ENCODE results near the gene DSCAML1.

DNA sequence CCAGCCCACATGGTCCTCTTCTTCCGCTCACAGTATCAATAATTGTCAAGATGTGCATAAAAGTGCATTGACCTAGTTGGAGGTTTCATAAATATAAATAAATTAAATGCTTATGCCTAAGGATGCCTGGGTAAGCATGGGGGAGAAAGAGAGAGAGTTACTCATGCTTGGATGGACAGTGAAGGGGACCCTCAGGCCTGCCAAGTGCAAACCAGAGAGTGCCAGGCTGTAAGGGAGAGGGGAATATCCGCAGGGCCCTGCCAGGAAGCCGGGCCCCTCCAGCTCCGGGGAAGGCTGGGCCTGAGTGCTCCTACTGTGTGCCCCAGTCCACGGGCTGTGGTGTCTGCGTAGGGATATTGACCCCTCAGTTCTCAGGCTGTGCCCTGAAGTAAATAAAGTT, 214.6 kb downstream of the DSCAML1 start:
- TF ChIP-seq, protein P1, sequence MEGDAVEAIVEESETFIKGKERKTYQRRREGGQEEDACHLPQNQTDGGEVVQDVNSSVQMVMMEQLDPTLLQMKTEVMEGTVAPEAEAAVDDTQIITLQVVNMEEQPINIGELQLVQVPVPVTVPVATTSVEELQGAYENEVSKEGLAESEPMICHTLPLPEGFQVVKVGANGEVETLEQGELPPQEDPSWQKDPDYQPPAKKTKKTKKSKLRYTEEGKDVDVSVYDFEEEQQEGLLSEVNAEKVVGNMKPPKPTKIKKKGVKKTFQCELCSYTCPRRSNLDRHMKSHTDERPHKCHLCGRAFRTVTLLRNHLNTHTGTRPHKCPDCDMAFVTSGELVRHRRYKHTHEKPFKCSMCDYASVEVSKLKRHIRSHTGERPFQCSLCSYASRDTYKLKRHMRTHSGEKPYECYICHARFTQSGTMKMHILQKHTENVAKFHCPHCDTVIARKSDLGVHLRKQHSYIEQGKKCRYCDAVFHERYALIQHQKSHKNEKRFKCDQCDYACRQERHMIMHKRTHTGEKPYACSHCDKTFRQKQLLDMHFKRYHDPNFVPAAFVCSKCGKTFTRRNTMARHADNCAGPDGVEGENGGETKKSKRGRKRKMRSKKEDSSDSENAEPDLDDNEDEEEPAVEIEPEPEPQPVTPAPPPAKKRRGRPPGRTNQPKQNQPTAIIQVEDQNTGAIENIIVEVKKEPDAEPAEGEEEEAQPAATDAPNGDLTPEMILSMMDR (conservative IDR thresholded peaks at IDR 0.05; ENCODE audit: low read depth, low read length) = no peak
- TF ChIP-seq EZH2 (IDR thresholded peaks at IDR 0.05; ENCODE audit: low read length, unreplicated experiment) = no peak
